ENCODE measurements around the gene GRP.

DNA sequence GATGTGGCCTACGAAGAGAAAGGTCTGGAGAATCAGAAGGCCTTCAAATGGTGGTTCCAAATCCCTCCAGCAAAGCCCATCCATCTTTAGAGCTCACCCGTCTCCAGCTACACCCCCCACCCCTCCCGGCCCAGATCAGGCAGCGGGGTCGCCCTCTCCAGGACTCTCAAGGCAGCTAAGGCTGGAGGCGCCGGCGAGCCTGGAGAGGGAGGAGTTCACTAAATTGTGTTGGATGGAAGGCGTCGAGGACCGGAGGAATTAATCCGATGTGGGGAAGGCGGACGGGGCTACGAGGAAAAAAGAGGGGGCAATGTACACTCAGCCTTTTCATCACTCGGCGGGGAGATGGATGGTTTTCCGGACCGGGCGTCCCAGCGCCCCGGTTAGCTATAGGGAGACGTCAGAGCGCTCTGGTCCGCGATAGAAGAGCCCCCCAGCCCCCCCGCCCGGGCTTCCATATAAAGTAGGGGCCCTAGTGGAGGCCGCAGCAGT, at the start of gene GRP:
- no peak for TF ChIP-seq POLR2A (IDR thresholded peaks at IDR 0.05)
- TF ChIP-seq EP300 (IDR thresholded peaks at IDR 0.05) = no peak
